Measurements from ENCODE around the gene MEF2B. TPM values are rescaled to one million over a fixed set of nuclear protein-coding genes. Genes with fewer than 3 reads are reported as not detected.
"Not testable (repeated sequence)": the region's sequence is repeated elsewhere in the genome, so short reads cannot be mapped to it uniquely, and the experiment has no call there.

The MEF2B gene
- polyA plus RNA-seq, 2 donors, result 0.31 to 0.63 TPM

- Histone ChIP-seq H3K9me3 (ENCODE audit: control insufficient read depth in 2 of 2, insufficient read depth in 1 of 2, low read depth in 1 of 2, low read length in 1 of 2) (peaks cover 0 to 3% of the 10 kb centered on the region in 2 donors), H3K27me3 (ENCODE audit: control insufficient read depth in 1 of 2, insufficient read depth in 2 of 2, low read length in 2 of 2) (no peaks in the 10 kb centered on the region), H3K27ac (ENCODE audit: low read depth in 2 of 2, low read length in 1 of 2) (no peak overlapping the region), H3K4me3 (ENCODE audit: low read depth in 1 of 2, low read length in 2 of 2) (peak overlapping the region; percentile 12 to 21), H3K4me1 (ENCODE audit: control insufficient read depth in 2 of 2, insufficient read depth in 2 of 2, low read length in 1 of 2) (peaks cover 5 to 7% of the 10 kb centered on the region in 2 donors), H3K36me3 (ENCODE audit: control insufficient read depth in 2 of 2, insufficient read depth in 2 of 2, low read length in 1 of 2) (peaks cover 0 to 8% of the 10 kb centered on the region in 2 donors)
- 36 to 42% methylated on average over 25 of the region's 25 CpGs for WGBS, 2 donors
These were observed 64.0 kb downstream of the MEF2B start for GRCh38 chr19:19106056-19106551.

- Histone ChIP-seq H3K4me3 (ENCODE audit: low read depth in 1 of 2, low read length in 2 of 2) (peak overlapping the region; percentile 21 to 31), H3K27me3 (ENCODE audit: control insufficient read depth in 1 of 2, insufficient read depth in 2 of 2, low read length in 2 of 2) (no peaks in the 10 kb centered on the region), H3K4me1 (ENCODE audit: control insufficient read depth in 2 of 2, insufficient read depth in 2 of 2, low read length in 1 of 2) (peaks cover 3 to 4% of the 10 kb centered on the region in 2 donors), H3K36me3 (ENCODE audit: control insufficient read depth in 2 of 2, insufficient read depth in 2 of 2, low read length in 1 of 2) (peaks cover 0 to 8% of the 10 kb centered on the region in 2 donors), H3K27ac (ENCODE audit: low read depth in 2 of 2, low read length in 1 of 2) (peak overlapping the region in 1 of 2 donors; percentile 62), H3K9me3 (ENCODE audit: control insufficient read depth in 2 of 2, insufficient read depth in 1 of 2, low read depth in 1 of 2, low read length in 1 of 2) (peaks cover 0 to 3% of the 10 kb centered on the region in 2 donors)
- WGBS, 2 donors, result 26 to 28% methylated on average over 31 to 36 of the region's 36 CpGs
These were observed 64.6 kb downstream of the MEF2B start for GRCh38 chr19:19105365-19106055.

GRCh38 chr19:19103167-19103566 is 66.9 kb downstream of the MEF2B start:
- WGBS, 2 donors, result 60 to 74% methylated on average over 11 of the region's 11 CpGs
- Histone ChIP-seq H3K27me3 (ENCODE audit: control insufficient read depth in 1 of 2, insufficient read depth in 2 of 2, low read length in 2 of 2) (no peaks in the 10 kb centered on the region), H3K27ac (ENCODE audit: low read depth in 2 of 2, low read length in 1 of 2) (peak overlapping the region in 1 of 2 donors; percentile 14), H3K4me3 (ENCODE audit: low read depth in 1 of 2, low read length in 2 of 2) (no peak overlapping the region), H3K9me3 (ENCODE audit: control insufficient read depth in 2 of 2, insufficient read depth in 1 of 2, low read depth in 1 of 2, low read length in 1 of 2) (peaks cover 0 to 3% of the 10 kb centered on the region in 2 donors), H3K4me1 (ENCODE audit: control insufficient read depth in 2 of 2, insufficient read depth in 2 of 2, low read length in 1 of 2) (peaks cover 0 to 3% of the 10 kb centered on the region in 2 donors), H3K36me3 (ENCODE audit: control insufficient read depth in 2 of 2, insufficient read depth in 2 of 2, low read length in 1 of 2) (peaks cover 0 to 8% of the 10 kb centered on the region in 2 donors)

GRCh38 chr19:19102566-19102965 is 67.5 kb downstream of the MEF2B start:
- H3K4me1 ChIP-seq (ENCODE audit: control insufficient read depth in 2 of 2, insufficient read depth in 2 of 2, low read length in 1 of 2); H3K9me3 ChIP-seq (ENCODE audit: control insufficient read depth in 2 of 2, insufficient read depth in 1 of 2, low read depth in 1 of 2, low read length in 1 of 2); H3K27me3 ChIP-seq (ENCODE audit: control insufficient read depth in 1 of 2, insufficient read depth in 2 of 2, low read length in 2 of 2); H3K27ac ChIP-seq (ENCODE audit: low read depth in 2 of 2, low read length in 1 of 2); H3K36me3 ChIP-seq (ENCODE audit: control insufficient read depth in 2 of 2, insufficient read depth in 2 of 2, low read length in 1 of 2); H3K4me3 ChIP-seq (ENCODE audit: low read depth in 1 of 2, low read length in 2 of 2): not testable (repeated sequence)
- WGBS, 2 donors, result 98% methylated on average over 10 of the region's 10 CpGs

GRCh38 chr19:19101540-19101939 is 68.5 kb downstream of the MEF2B start:
- WGBS, 2 donors, result 93% methylated on average over 8 of the region's 8 CpGs
- Histone ChIP-seq H3K4me1 (ENCODE audit: control insufficient read depth in 2 of 2, insufficient read depth in 2 of 2, low read length in 1 of 2) (peaks cover 0 to 3% of the 10 kb centered on the region in 2 donors), H3K36me3 (ENCODE audit: control insufficient read depth in 2 of 2, insufficient read depth in 2 of 2, low read length in 1 of 2) (peaks cover 0 to 10% of the 10 kb centered on the region in 2 donors), H3K4me3 (ENCODE audit: low read depth in 1 of 2, low read length in 2 of 2) (no peak overlapping the region), H3K27ac (ENCODE audit: low read depth in 2 of 2, low read length in 1 of 2) (no peak overlapping the region), H3K27me3 (ENCODE audit: control insufficient read depth in 1 of 2, insufficient read depth in 2 of 2, low read length in 2 of 2) (no peaks in the 10 kb centered on the region), H3K9me3 (ENCODE audit: control insufficient read depth in 2 of 2, insufficient read depth in 1 of 2, low read depth in 1 of 2, low read length in 1 of 2) (peaks cover 0 to 3% of the 10 kb centered on the region in 2 donors)

- H3K36me3 ChIP-seq (ENCODE audit: control insufficient read depth in 2 of 2, insufficient read depth in 2 of 2, low read length in 1 of 2), result peaks cover 0 to 13% of the 10 kb centered on the region in 2 donors
These were observed 71.1 kb downstream of the MEF2B start for GRCh38 chr19:19098703-19099632.

GRCh38 chr19:19098084-19098702 is 71.9 kb downstream of the MEF2B start:
- Histone ChIP-seq H3K27me3 (ENCODE audit: control insufficient read depth in 1 of 2, insufficient read depth in 2 of 2, low read length in 2 of 2) (no peaks in the 10 kb centered on the region), H3K4me1 (ENCODE audit: control insufficient read depth in 2 of 2, insufficient read depth in 2 of 2, low read length in 1 of 2) (no peaks in the 10 kb centered on the region), H3K27ac (ENCODE audit: low read depth in 2 of 2, low read length in 1 of 2) (no peak overlapping the region), H3K36me3 (ENCODE audit: control insufficient read depth in 2 of 2, insufficient read depth in 2 of 2, low read length in 1 of 2) (peaks cover 0 to 13% of the 10 kb centered on the region in 2 donors), H3K9me3 (ENCODE audit: control insufficient read depth in 2 of 2, insufficient read depth in 1 of 2, low read depth in 1 of 2, low read length in 1 of 2) (peaks cover 0 to 3% of the 10 kb centered on the region in 2 donors), H3K4me3 (ENCODE audit: low read depth in 1 of 2, low read length in 2 of 2) (no peak overlapping the region)
- WGBS, 2 donors, result 76 to 81% methylated on average over 9 of the region's 9 CpGs

More at GRCh38 chr19:19098703-19099632, 71.1 kb downstream of the MEF2B start:
- H3K27me3 ChIP-seq (ENCODE audit: control insufficient read depth in 1 of 2, insufficient read depth in 2 of 2, low read length in 2 of 2), result no peaks in the 10 kb centered on the region
- H3K4me3 ChIP-seq (ENCODE audit: low read depth in 1 of 2, low read length in 2 of 2), result no peak overlapping the region
- H3K9me3 ChIP-seq (ENCODE audit: control insufficient read depth in 2 of 2, insufficient read depth in 1 of 2, low read depth in 1 of 2, low read length in 1 of 2), result peaks cover 0 to 3% of the 10 kb centered on the region in 2 donors
- no peaks in the 10 kb centered on the region for H3K4me1 ChIP-seq (ENCODE audit: control insufficient read depth in 2 of 2, insufficient read depth in 2 of 2, low read length in 1 of 2)
- H3K27ac ChIP-seq (ENCODE audit: low read depth in 2 of 2, low read length in 1 of 2), result no peak overlapping the region
- 86% methylated on average over 18 of the region's 18 CpGs for WGBS, 2 donors

- peaks cover 0 to 3% of the 10 kb centered on the region in 2 donors for H3K9me3 ChIP-seq (ENCODE audit: control insufficient read depth in 2 of 2, insufficient read depth in 1 of 2, low read depth in 1 of 2, low read length in 1 of 2)
- 87 to 91% methylated on average over 23 to 24 of the region's 24 CpGs for WGBS, 2 donors
- peaks cover 0 to 13% of the 10 kb centered on the region in 2 donors for H3K36me3 ChIP-seq (ENCODE audit: control insufficient read depth in 2 of 2, insufficient read depth in 2 of 2, low read length in 1 of 2)
- H3K27me3 ChIP-seq (ENCODE audit: control insufficient read depth in 1 of 2, insufficient read depth in 2 of 2, low read length in 2 of 2), result no peaks in the 10 kb centered on the region
- H3K4me3 ChIP-seq (ENCODE audit: low read depth in 1 of 2, low read length in 2 of 2), result no peak overlapping the region
- H3K27ac ChIP-seq (ENCODE audit: low read depth in 2 of 2, low read length in 1 of 2), result no peak overlapping the region
- H3K4me1 ChIP-seq (ENCODE audit: control insufficient read depth in 2 of 2, insufficient read depth in 2 of 2, low read length in 1 of 2), result no peaks in the 10 kb centered on the region
These were observed 73.1 kb downstream of the MEF2B start for GRCh38 chr19:19096641-19097627.
